H1 (cell line): ENCODE data around the gene P2RX7. TPM values are rescaled to one million over a fixed set of nuclear protein-coding genes. Genes with fewer than 3 reads are reported as not detected.

Experiments
- CBX5 ChIP-seq: fragments of 300-800, 300-1000 bp; sonication (generic); IDR thresholded peaks from 2 replicates; pipeline ENCODE4 v1.7.1; 2016; ENCODE audit warnings: antibody characterized with exemption, low read length, low read depth
- FOSL1 ChIP-seq: IDR thresholded peaks from 2 replicates; pipeline ENCODE4 v1.6.1; 2011; ENCODE audit warnings: mild to moderate bottlenecking, low read depth, low read length, moderate library complexity; ENCODE audit not compliant: insufficient read depth
- SAP30 ChIP-seq: fragments of 300-600 bp; sonication (generic); IDR thresholded peaks from 2 replicates; pipeline ENCODE4 v1.7.1; 2012; ENCODE audit warnings: low read length, moderate library complexity, mild to moderate bottlenecking, inconsistent platforms; ENCODE audit not compliant: insufficient read depth, insufficient replicate concordance
- polyA plus RNA-seq, 7 experiments: library from polyadenylated mRNA; depleted of rRNA in 3 of 7; stranded (reverse) in 5 of 7; unstranded in 2 of 7; fragments of >200 nt in 5 of 7; fragments of 200-250 nt in 2 of 7; gene quantifications; 1 replicate in 5 of 7; 2 replicates in 1 of 7; 4 replicates in 1 of 7; pipeline versions ENCODE4 v1.2.1 to v1.2.3, GENCODE V29; 2011 to 2013; ENCODE audit warnings: missing spikeins in 2 of 7, mixed read lengths in 2 of 7
- total RNA-seq: library from RNA; stranded (reverse); fragmentation: NEBNext Ultra II Directional; extraction: Animal tissue kit (Norgen Biotek cat#: 25700); gene quantifications from 2 replicates; pipeline ENCODE4 v1.2.1, GENCODE V29; 2021

The P2RX7 gene
- total and polyA plus RNA-seq, 2 of the 8 experiments (the other 6 are each of a cell fraction or from before 2014, with no cell fraction given) = 0.38 to 0.56 TPM

DNA sequence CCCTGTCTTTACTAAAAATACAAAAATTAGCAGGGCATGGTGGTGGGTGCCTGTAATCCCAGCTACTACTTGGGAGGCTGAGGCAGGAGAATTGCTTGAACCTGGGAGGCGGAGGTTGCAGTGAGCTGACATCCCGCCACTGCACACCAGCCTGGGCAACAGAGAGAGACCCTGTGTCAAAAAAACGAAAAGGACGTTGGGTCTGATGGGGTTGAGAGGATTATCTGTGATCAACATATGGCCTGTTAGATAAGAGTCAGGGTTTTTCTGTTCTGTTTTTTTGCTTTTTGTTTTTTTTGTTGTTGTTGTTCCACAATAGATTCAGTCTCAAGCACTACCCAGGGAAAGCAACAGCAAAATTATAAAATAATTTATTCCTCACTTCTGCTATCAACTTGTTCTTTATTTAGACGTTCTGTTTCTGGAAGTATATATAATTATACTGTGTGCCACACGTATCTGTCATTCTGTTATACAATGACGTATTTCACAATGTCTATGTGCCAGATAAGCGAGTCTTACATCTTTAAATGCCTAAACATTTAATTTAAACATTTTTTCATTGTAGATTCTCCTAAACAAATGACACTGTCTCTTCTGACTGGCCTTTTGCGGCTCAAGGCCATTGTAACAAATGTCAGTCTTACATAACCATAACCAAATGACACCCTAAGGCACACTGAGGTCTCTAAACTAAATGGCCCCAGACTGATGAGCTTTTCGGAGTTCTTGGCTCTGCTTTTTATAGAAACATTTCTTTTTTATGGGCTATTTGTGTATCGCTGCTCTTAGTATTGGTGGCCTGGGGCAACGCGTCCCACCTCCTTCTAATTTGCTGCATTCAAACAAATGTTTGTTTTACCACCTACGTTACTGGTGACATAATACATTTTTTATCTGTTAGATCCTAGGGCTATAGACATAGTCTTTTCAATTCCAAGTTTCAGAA lies 70.0 kb downstream of the P2RX7 start (continued):
- TF ChIP-seq SAP30 (no peak), CBX5 (no peak), FOSL1 (no peak)
- TF ChIP-seq, all 59 proteins: peak for 0
